H1 (cell line): ENCODE measurements around the gene ACSM3. TPM values are rescaled to one million over a fixed set of nuclear protein-coding genes. Genes with fewer than 3 reads are reported as not detected.

ENCODE experiments used
- CTCF ChIA-PET: fragments of 300-600 bp; sonication (Branson Sonifier 250); formaldehyde crosslinking; loops from one replicate; lab custom pipeline; 2021; ENCODE audit not compliant: partially characterized antibody; lab: Charles Lee
- POLR2A ChIA-PET: fragments of 300-600 bp; sonication (Branson Sonifier 250); formaldehyde crosslinking; loops from one replicate; lab custom pipeline; 2021; ENCODE audit warnings: inconsistent platforms; ENCODE audit not compliant: partially characterized antibody; lab: Charles Lee
- DNase-seq, 2 experiments: peaks; one replicate each; pipeline versions ENCODE4 v3.0.0 to v3.0.0-alpha.2; 2010 to 2022; ENCODE audit warnings: low spot score in 2 of 2, low read depth in 1 of 2, mixed read lengths in 1 of 2
- FAIRE-seq: peaks from 2 replicates; lab custom pipeline; 2011; peaks lifted over from hg19 to GRCh38; lab: Jason Lieb, UNC
- H2AFZ ChIP-seq: 2 replicates; pipeline ENCODE4 v1.8.1; 2012; ENCODE audit warnings: low read length, inconsistent platforms
- H2AK5ac ChIP-seq: 2 replicates; pipeline ENCODE4 v1.6.1; 2013; ENCODE audit warnings: low read depth, low read length
- H2BK120ac ChIP-seq: replicated peaks from 2 replicates; pipeline ENCODE3; 2013; ENCODE audit warnings: low read depth, low read length, inconsistent platforms
- H2BK12ac ChIP-seq: 2 replicates; pipeline ENCODE4 v1.6.1; 2013; ENCODE audit warnings: low read depth, low read length
- H2BK15ac ChIP-seq: 2 replicates; pipeline ENCODE4 v1.6.1; 2013; ENCODE audit warnings: low read length
- H2BK20ac ChIP-seq: 2 replicates; pipeline ENCODE4 v1.6.1; 2013; ENCODE audit warnings: low read length
- H2BK5ac ChIP-seq: 2 replicates; pipeline ENCODE4 v1.6.1; 2013; ENCODE audit warnings: low read depth, low read length
- H3K14ac ChIP-seq: 2 replicates; pipeline ENCODE4 v1.6.1; 2013; ENCODE audit warnings: inconsistent platforms; ENCODE audit not compliant: insufficient read length
- H3K18ac ChIP-seq: 2 replicates; pipeline ENCODE4 v1.6.1; 2013; ENCODE audit warnings: low read length; ENCODE audit errors: extremely low read depth
- H3K23ac ChIP-seq: 2 replicates; pipeline ENCODE4 v1.6.1; 2013; ENCODE audit warnings: inconsistent platforms; ENCODE audit not compliant: insufficient read length
- H3K23me2 ChIP-seq: 2 replicates; pipeline ENCODE4 v1.6.1; 2013; ENCODE audit warnings: low read depth, low read length
- H3K27ac ChIP-seq: 2 replicates; pipeline ENCODE4 v1.6.1; 2011; ENCODE audit warnings: low read depth, low read length, inconsistent platforms
- H3K27me3 ChIP-seq, 4 experiments: replicated peaks in 1 of 4; 1 replicate in 1 of 4; 2 replicates in 3 of 4; pipeline versions ENCODE4 v1.6.1 to v1.8.1; 2011 to 2013; ENCODE audit warnings: low read length in 3 of 4, mild to moderate bottlenecking in 3 of 4, inconsistent platforms in 2 of 4, mixed read lengths in 2 of 4, moderate library complexity in 1 of 4; ENCODE audit not compliant: control insufficient read depth in 3 of 4, insufficient read depth in 3 of 4; ENCODE audit errors: extremely low read depth in 1 of 4
- H3K36me3 ChIP-seq, 4 experiments: 2 replicates each; pipeline versions ENCODE4 v1.6.1 to v1.8.1; 2011 to 2013; ENCODE audit warnings: mild to moderate bottlenecking in 4 of 4, low read length in 3 of 4, moderate library complexity in 2 of 4, control low read depth in 1 of 4, inconsistent platforms in 1 of 4; ENCODE audit not compliant: insufficient read depth in 4 of 4, control insufficient read depth in 2 of 4
- H3K4ac ChIP-seq: replicated peaks from 2 replicates; pipeline ENCODE3; 2013; ENCODE audit warnings: low read length, low read depth, mixed read lengths, inconsistent platforms; ENCODE audit not compliant: insufficient read length
- H3K4me1 ChIP-seq, 4 experiments: replicated peaks in 1 of 4; 1 replicate in 1 of 4; 2 replicates in 3 of 4; pipeline versions ENCODE4 v1.6.1 to v1.8.1; 2011 to 2013; ENCODE audit warnings: low read length in 3 of 4, inconsistent platforms in 2 of 4, mixed read lengths in 1 of 4; ENCODE audit not compliant: insufficient read depth in 4 of 4, control insufficient read depth in 3 of 4
- H3K4me2 ChIP-seq, 2 experiments: 2 replicates each; pipeline versions ENCODE4 v1.6.1 to v1.8.1; 2011 to 2013; ENCODE audit warnings: low read depth in 2 of 2, low read length in 2 of 2, control low read depth in 1 of 2, inconsistent platforms in 1 of 2, mild to moderate bottlenecking in 1 of 2; ENCODE audit not compliant: insufficient read depth in 1 of 2
- H3K4me3 ChIP-seq, 4 experiments: fragments of 200-600, 300-600 bp in 1 of 4; sonication (generic), shearing (Covaris generic), sonication (Bioruptor Twin) in 1 of 4; 2 replicates each; pipeline versions ENCODE4 v1.5.1 to v1.8.1; 2011 to 2016; ENCODE audit warnings: low read length in 4 of 4, low read depth in 3 of 4, control low read depth in 2 of 4, inconsistent platforms in 2 of 4, mild to moderate bottlenecking in 2 of 4, mixed read lengths in 1 of 4, moderate library complexity in 1 of 4; ENCODE audit not compliant: insufficient read depth in 2 of 4; ENCODE audit errors: extremely low read depth in 1 of 4
- H3K56ac ChIP-seq: replicated peaks from 2 replicates; pipeline ENCODE3; 2013; ENCODE audit warnings: low read depth, mild to moderate bottlenecking, mixed read lengths, low read length, inconsistent platforms; ENCODE audit not compliant: insufficient read length
- H3K79me1 ChIP-seq: 2 replicates; pipeline ENCODE4 v1.6.1; 2013; ENCODE audit warnings: low read depth, low read length, control low read depth
- H3K79me2 ChIP-seq, 2 experiments: 2 replicates each; pipeline versions ENCODE4 v1.6.1 to v1.8.1; 2012 to 2013; ENCODE audit warnings: low read length in 2 of 2, mild to moderate bottlenecking in 2 of 2, inconsistent platforms in 1 of 2; ENCODE audit not compliant: insufficient read depth in 2 of 2, control insufficient read depth in 1 of 2
- H3K9ac ChIP-seq, 4 experiments: replicated peaks in 1 of 4; 1 replicate in 1 of 4; 2 replicates in 3 of 4; pipeline versions ENCODE4 v1.6.1 to v1.8.1; 2011 to 2013; ENCODE audit warnings: low read depth in 3 of 4, low read length in 3 of 4, control low read depth in 2 of 4, mild to moderate bottlenecking in 2 of 4, moderate library complexity in 2 of 4, inconsistent platforms in 1 of 4; ENCODE audit errors: extremely low read depth in 1 of 4
- H3K9me3 ChIP-seq, 2 experiments: 2 replicates each; pipeline versions ENCODE4 v1.6.1 to v1.8.1; 2012 to 2013; ENCODE audit warnings: mild to moderate bottlenecking in 2 of 2, moderate library complexity in 2 of 2, control low read depth in 1 of 2, inconsistent platforms in 1 of 2, low read depth in 1 of 2, low read length in 1 of 2, mixed read lengths in 1 of 2; ENCODE audit not compliant: insufficient read depth in 2 of 2
- H4K20me1 ChIP-seq, 2 experiments: replicated peaks in 1 of 2; 2 replicates each; pipeline versions ENCODE3 to v1.8.1; 2011 to 2013; ENCODE audit warnings: inconsistent platforms in 2 of 2, low read length in 2 of 2, mild to moderate bottlenecking in 1 of 2; ENCODE audit not compliant: insufficient read depth in 2 of 2, control insufficient read depth in 1 of 2
- H4K5ac ChIP-seq: 2 replicates; pipeline ENCODE4 v1.6.1; 2013; ENCODE audit warnings: low read length, low read depth, mixed read lengths, inconsistent platforms; ENCODE audit not compliant: insufficient read length
- H4K8ac ChIP-seq: 2 replicates; pipeline ENCODE4 v1.8.0; 2013; ENCODE audit warnings: mild to moderate bottlenecking, moderate library complexity, low read length, inconsistent platforms; ENCODE audit not compliant: insufficient read depth; ENCODE audit errors: extremely low read depth
- H4K91ac ChIP-seq: replicated peaks from 2 replicates; pipeline ENCODE3; 2013; ENCODE audit warnings: low read length, mixed read lengths, inconsistent platforms; ENCODE audit not compliant: insufficient read length
- KDM1A ChIP-seq: fragments of 200-600, 300-600 bp; sonication (generic); IDR thresholded peaks from 2 replicates; pipeline ENCODE4 v1.7.1; 2016; ENCODE audit warnings: mild to moderate bottlenecking, low read length, borderline replicate concordance
- KDM4A ChIP-seq: IDR thresholded peaks from one replicate; pipeline ENCODE4 v1.7.1; 2012; ENCODE audit warnings: low read depth, mild to moderate bottlenecking, moderate library complexity, low read length, inconsistent platforms; ENCODE audit not compliant: severe bottlenecking
- RXRA ChIP-seq: IDR thresholded peaks from 2 replicates; pipeline ENCODE4 v1.6.1; 2011; ENCODE audit warnings: low read depth, mild to moderate bottlenecking, low read length, moderate library complexity; ENCODE audit not compliant: insufficient read depth
- SP2 ChIP-seq: IDR thresholded peaks from 2 replicates; pipeline ENCODE4 v1.6.1; 2012; ENCODE audit warnings: mild to moderate bottlenecking, low read length, inconsistent platforms
- SRF ChIP-seq: IDR thresholded peaks from 2 replicates; pipeline ENCODE4 v1.6.1; 2011; ENCODE audit warnings: mild to moderate bottlenecking, low read depth, low read length, moderate library complexity
- WGBS, 2 experiments: shearing (Covaris generic) in 1 of 2; methylation state at CpG; one replicate each; pipeline versions ENCODE4 v1.1.6 to v1.1.7; 2013 to 2015; ENCODE audit warnings: low lambda C conversion rate in 2 of 2, mixed read lengths in 2 of 2, inconsistent platforms in 1 of 2, low coverage in 1 of 2, missing lambda C conversion rate in 1 of 2; ENCODE audit not compliant: insufficient replicate concordance in 2 of 2, insufficient coverage in 1 of 2, insufficient read length in 1 of 2; ENCODE audit errors: extremely low coverage in 1 of 2, missing lambda C conversion rate in 1 of 2; 5-methylcytosine and 5-hydroxymethylcytosine counted together
- polyA plus RNA-seq, 7 experiments: library from polyadenylated mRNA; depleted of rRNA in 3 of 7; stranded (reverse) in 5 of 7; unstranded in 2 of 7; fragments of >200 nt in 5 of 7; fragments of 200-250 nt in 2 of 7; gene quantifications; 1 replicate in 5 of 7; 2 replicates in 1 of 7; 4 replicates in 1 of 7; pipeline versions ENCODE4 v1.2.1 to v1.2.3, GENCODE V29; 2011 to 2013; ENCODE audit warnings: missing spikeins in 2 of 7, mixed read lengths in 2 of 7
- total RNA-seq: library from RNA; stranded (reverse); fragmentation: NEBNext Ultra II Directional; extraction: Animal tissue kit (Norgen Biotek cat#: 25700); gene quantifications from 2 replicates; pipeline ENCODE4 v1.2.1, GENCODE V29; 2021

Gene ACSM3
- total and polyA plus RNA-seq, 2 of the 8 experiments (the other 6 are each of a cell fraction or from before 2014, with no cell fraction given) = 5.7 to 6.2 TPM

GRCh38 chr16:20811889-20812439 is 48.1 kb downstream of the ACSM3 start:
- H3K4ac ChIP-seq = no peak overlapping the region
- FAIRE-seq = no peak
- H3K18ac ChIP-seq = no peak overlapping the region
- no peak overlapping the region for H3K14ac ChIP-seq
- no peak for TF ChIP-seq SP2
- TF ChIP-seq RXRA = no peak
- TF ChIP-seq SRF = no peak
- no peak for TF ChIP-seq KDM1A
- no peak for TF ChIP-seq KDM4A
- TF ChIP-seq, all 59 proteins: peak for 0
- Histone ChIP-seq H2BK120ac (no peak overlapping the region), H3K79me1 (no peaks in the 10 kb centered on the region), H3K23me2 (peaks cover 2% of the 10 kb centered on the region; the same call in 1 of the 2 replicates), H3K9ac (no peak overlapping the region), H3K4me3 (no peak overlapping the region), H2AK5ac (no peak overlapping the region), H4K5ac (no peak overlapping the region), H3K56ac (no peak overlapping the region), H3K23ac (no peak overlapping the region), H4K20me1 (no peaks in the 10 kb centered on the region), H2BK12ac (no peak overlapping the region), H2BK20ac (no peak overlapping the region), H4K91ac (no peak overlapping the region), H3K27ac (no peak overlapping the region), H4K8ac (no peak overlapping the region; the same call in 1 of the 2 replicates), H3K36me3 (peaks cover 0 to 5% (median 2%) of the 10 kb centered on the region in 4 experiments; a peak in 3 of 8 replicates), H3K27me3 (no peaks in the 10 kb centered on the region), H3K4me1 (0 out of 7 replicates have a peak, but pooled peaks cover 0 to 3% (median 0%) of the 10 kb centered on the region in 4 experiments), H2BK15ac (no peak overlapping the region), H3K9me3 (no peaks in the 10 kb centered on the region), H3K79me2 (no peaks in the 10 kb centered on the region), H3K4me2 (no peak overlapping the region), H2AFZ (no peak overlapping the region), H2BK5ac (no peak overlapping the region)
- DNase-seq = no peak
- WGBS, 2 experiments = 95% methylated on average over 10 of the region's 10 CpGs; no CpG with 5 or more reads in 1 of the 2 experiments
- ChIA-PET CTCF (interaction anchor here (0.6 to 1.6 kb wide), 5 partner anchors 14 to 620 kb away, joined by 3 to 4 read pairs (median 3); no protein-coding TSS in a partner anchor), POLR2A (no interaction called here)
